Ureter (tissue), 1 donor: ENCODE data around the gene AEBP1. TPM values are rescaled to one million over a fixed set of nuclear protein-coding genes. Genes with fewer than 3 reads are reported as not detected.

ENCODE experiments used
- DNase-seq: peaks from one replicate; pipeline ENCODE4 v3.0.0-alpha.2; 2020; ENCODE audit warnings: low spot score
- total RNA-seq: library from RNA; stranded (reverse); gene quantifications from one replicate; pipeline ENCODE4 v1.2.4, GENCODE V29; 2023
- donor health status: DM: yes; HTN: yes; CAD: no.

The AEBP1 gene
- total RNA-seq, 1 donor from 2014 or later = 131 TPM

- DNase-seq = no peak
Observed at GRCh38 chr7:44142028-44142427, 37.9 kb downstream of the AEBP1 start.

- DNase-seq = no peak
Observed at GRCh38 chr7:44143646-44144250, 39.6 kb downstream of the AEBP1 start.

GRCh38 chr7:44144426-44144967 is 40.4 kb downstream of the AEBP1 start:
- no peak for DNase-seq

GRCh38 chr7:44144968-44145478 is 40.9 kb downstream of the AEBP1 start:
- DNase-seq = no peak

GRCh38 chr7:44145479-44145968 is 41.4 kb downstream of the AEBP1 start:
- no peak for DNase-seq

- peak; percentile 82 for DNase-seq
Observed at GRCh38 chr7:44145969-44146911, 42.1 kb downstream of the AEBP1 start.

- no peak for DNase-seq
Observed at GRCh38 chr7:44147026-44147991, 43.2 kb downstream of the AEBP1 start.

- no peak for DNase-seq
Observed at GRCh38 chr7:44148166-44148565, 44.0 kb downstream of the AEBP1 start.

- no peak for DNase-seq
Observed at GRCh38 chr7:44148961-44149536, 44.9 kb downstream of the AEBP1 start.

- no peak for DNase-seq
Observed at GRCh38 chr7:44149571-44150465, 45.7 kb downstream of the AEBP1 start.

GRCh38 chr7:44150466-44150832 is 46.3 kb downstream of the AEBP1 start:
- no peak for DNase-seq

- no peak for DNase-seq
Observed at GRCh38 chr7:44150966-44151941, 47.1 kb downstream of the AEBP1 start.

- DNase-seq = no peak
Observed at GRCh38 chr7:44151956-44152355, 47.8 kb downstream of the AEBP1 start.

GRCh38 chr7:44152971-44153947 is 49.1 kb downstream of the AEBP1 start:
- no peak for DNase-seq

- no peak for DNase-seq
Observed at GRCh38 chr7:44153948-44154335, 49.8 kb downstream of the AEBP1 start.

GRCh38 chr7:44154703-44155102 is 50.6 kb downstream of the AEBP1 start:
- no peak for DNase-seq
